Measurements from ENCODE around the gene INIP. TPM values are rescaled to one million over a fixed set of nuclear protein-coding genes. Genes with fewer than 3 reads are reported as not detected.

The INIP gene
- total and polyA plus RNA-seq, 2 of the 13 experiments (the other 11 are each of a cell fraction or from before 2014, with no cell fraction given): 13.6 to 28.6 TPM

- TF ChIP-seq AGO2 (optimal IDR thresholded peaks at IDR 0.05; ENCODE audit: low read depth, low read length) (peak; percentile 71), FIP1L1 (IDR thresholded peaks at IDR 0.05; ENCODE audit: borderline replicate concordance, insufficient read depth, low read depth, low read length) (no peak), IRF9 (CRISPR knock-in tag; IDR thresholded peaks at IDR 0.05; ENCODE audit: borderline replicate concordance) (no peak), SAFB2 (CRISPR knock-in tag; IDR thresholded peaks at IDR 0.05; ENCODE audit: borderline replicate concordance, low read depth) (no peak), GATAD1 (CRISPR knock-in tag; IDR thresholded peaks at IDR 0.05) (no peak), ZNF432 (CRISPR knock-in tag; IDR thresholded peaks at IDR 0.05; ENCODE audit: borderline replicate concordance) (no peak), IRF1 (CRISPR knock-in tag; IDR thresholded peaks at IDR 0.05; ENCODE audit: low read depth) (no peak), IKZF1 (IDR thresholded peaks at IDR 0.05) (no peak), ZNF274 (CRISPR knock-in tag; IDR thresholded peaks at IDR 0.05) (peak; percentile 27; the same call in 1 of the 2 replicates), MAZ (IDR thresholded peaks at IDR 0.05; ENCODE audit: borderline replicate concordance, low read depth, low read length) (no peak), MAZ (CRISPR knock-in tag; IDR thresholded peaks at IDR 0.05; ENCODE audit: low read depth) (peak; percentile 40; the same call in 1 of the 2 replicates), PPARG (CRISPR knock-in tag; conservative IDR thresholded peaks at IDR 0.05) (no peak), HMGA1 (CRISPR knock-in tag; conservative IDR thresholded peaks at IDR 0.05) (no peak), HMG20B (CRISPR knock-in tag; conservative IDR thresholded peaks at IDR 0.05) (no peak), ARNT (IDR thresholded peaks at IDR 0.05) (no peak), NFRKB (IDR thresholded peaks at IDR 0.05) (no peak), RCOR2 (CRISPR knock-in tag; IDR thresholded peaks at IDR 0.05) (no peak)
- TF ChIP-seq, protein P1, sequence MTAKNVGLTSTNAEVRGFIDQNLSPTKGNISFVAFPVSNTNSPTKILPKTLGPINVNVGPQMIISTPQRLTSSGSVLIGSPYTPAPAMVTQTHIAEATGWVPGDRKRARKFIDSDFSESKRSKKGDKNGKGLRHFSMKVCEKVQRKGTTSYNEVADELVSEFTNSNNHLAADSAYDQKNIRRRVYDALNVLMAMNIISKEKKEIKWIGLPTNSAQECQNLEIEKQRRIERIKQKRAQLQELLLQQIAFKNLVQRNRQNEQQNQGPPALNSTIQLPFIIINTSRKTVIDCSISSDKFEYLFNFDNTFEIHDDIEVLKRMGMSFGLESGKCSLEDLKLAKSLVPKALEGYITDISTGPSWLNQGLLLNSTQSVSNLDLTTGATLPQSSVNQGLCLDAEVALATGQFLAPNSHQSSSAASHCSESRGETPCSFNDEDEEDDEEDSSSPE (CRISPR knock-in tag; IDR thresholded peaks at IDR 0.05): peak; percentile 72
- TF ChIP-seq, protein P2, sequence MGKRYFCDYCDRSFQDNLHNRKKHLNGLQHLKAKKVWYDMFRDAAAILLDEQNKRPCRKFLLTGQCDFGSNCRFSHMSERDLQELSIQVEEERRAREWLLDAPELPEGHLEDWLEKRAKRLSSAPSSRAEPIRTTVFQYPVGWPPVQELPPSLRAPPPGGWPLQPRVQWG (CRISPR knock-in tag; IDR thresholded peaks at IDR 0.05; ENCODE audit: borderline replicate concordance, low read depth): no peak
- TF ChIP-seq, protein P3, sequence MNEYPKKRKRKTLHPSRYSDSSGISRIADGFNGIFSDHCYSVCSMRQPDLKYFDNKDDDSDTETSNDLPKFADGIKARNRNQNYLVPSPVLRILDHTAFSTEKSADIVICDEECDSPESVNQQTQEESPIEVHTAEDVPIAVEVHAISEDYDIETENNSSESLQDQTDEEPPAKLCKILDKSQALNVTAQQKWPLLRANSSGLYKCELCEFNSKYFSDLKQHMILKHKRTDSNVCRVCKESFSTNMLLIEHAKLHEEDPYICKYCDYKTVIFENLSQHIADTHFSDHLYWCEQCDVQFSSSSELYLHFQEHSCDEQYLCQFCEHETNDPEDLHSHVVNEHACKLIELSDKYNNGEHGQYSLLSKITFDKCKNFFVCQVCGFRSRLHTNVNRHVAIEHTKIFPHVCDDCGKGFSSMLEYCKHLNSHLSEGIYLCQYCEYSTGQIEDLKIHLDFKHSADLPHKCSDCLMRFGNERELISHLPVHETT (CRISPR knock-in tag; conservative IDR thresholded peaks at IDR 0.05): no peak
- TF ChIP-seq, protein P4, sequence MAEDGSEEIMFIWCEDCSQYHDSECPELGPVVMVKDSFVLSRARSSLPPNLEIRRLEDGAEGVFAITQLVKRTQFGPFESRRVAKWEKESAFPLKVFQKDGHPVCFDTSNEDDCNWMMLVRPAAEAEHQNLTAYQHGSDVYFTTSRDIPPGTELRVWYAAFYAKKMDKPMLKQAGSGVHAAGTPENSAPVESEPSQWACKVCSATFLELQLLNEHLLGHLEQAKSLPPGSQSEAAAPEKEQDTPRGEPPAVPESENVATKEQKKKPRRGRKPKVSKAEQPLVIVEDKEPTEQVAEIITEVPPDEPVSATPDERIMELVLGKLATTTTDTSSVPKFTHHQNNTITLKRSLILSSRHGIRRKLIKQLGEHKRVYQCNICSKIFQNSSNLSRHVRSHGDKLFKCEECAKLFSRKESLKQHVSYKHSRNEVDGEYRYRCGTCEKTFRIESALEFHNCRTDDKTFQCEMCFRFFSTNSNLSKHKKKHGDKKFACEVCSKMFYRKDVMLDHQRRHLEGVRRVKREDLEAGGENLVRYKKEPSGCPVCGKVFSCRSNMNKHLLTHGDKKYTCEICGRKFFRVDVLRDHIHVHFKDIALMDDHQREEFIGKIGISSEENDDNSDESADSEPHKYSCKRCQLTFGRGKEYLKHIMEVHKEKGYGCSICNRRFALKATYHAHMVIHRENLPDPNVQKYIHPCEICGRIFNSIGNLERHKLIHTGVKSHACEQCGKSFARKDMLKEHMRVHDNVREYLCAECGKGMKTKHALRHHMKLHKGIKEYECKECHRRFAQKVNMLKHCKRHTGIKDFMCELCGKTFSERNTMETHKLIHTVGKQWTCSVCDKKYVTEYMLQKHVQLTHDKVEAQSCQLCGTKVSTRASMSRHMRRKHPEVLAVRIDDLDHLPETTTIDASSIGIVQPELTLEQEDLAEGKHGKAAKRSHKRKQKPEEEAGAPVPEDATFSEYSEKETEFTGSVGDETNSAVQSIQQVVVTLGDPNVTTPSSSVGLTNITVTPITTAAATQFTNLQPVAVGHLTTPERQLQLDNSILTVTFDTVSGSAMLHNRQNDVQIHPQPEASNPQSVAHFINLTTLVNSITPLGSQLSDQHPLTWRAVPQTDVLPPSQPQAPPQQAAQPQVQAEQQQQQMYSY (CRISPR knock-in tag; IDR thresholded peaks at IDR 0.05): no peak
These were observed 33.3 kb upstream of the INIP start (continued) for GRCh38 chr9:112751056-112751795.
